Erythroblast (primary cell): ENCODE results near the gene SCFD2.

ENCODE experiments used
- GATA1 ChIP-seq: IDR thresholded peaks from 2 replicates; pipeline ENCODE4 v1.6.1; 2011; ENCODE audit warnings: low read depth, mild to moderate bottlenecking, control low read depth, low read length, moderate library complexity
- POLR2A ChIP-seq: IDR thresholded peaks from 2 replicates; pipeline ENCODE4 v1.6.1; 2011; ENCODE audit warnings: mild to moderate bottlenecking, low read length

DNA sequence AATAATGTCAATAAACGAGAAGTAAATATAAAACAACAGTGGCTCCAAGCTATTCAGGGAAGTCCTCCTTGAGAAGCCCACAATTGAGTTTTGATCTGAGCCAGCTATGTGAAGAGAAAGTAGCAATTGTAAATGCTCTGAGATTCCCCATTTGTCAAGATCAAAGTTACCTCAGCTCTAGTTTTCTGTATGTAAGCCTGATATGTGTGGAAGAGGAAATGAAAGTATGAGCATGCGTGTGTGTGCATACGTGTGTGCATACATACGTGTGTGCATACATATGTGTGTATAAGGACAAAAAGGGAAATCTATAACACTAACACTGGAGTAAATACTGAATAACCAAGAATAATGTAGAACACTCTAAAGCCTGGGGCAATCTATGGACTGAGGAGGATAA, 130.3 kb downstream of the SCFD2 start:
- TF ChIP-seq POLR2A (no peak), GATA1 (no peak)
